NB4 (cell line): ENCODE measurements around the gene KRT74.

Experiments
- DNase-seq: peaks from one replicate; pipeline ENCODE4 v3.0.0; 2010; ENCODE audit warnings: low read depth
- H3K4me3 ChIP-seq: one replicate; pipeline ENCODE4 v1.5.1; 2011; ENCODE audit warnings: mild to moderate bottlenecking, low read depth, low read length, moderate library complexity
- CTCF ChIP-seq: IDR thresholded peaks from one replicate; pipeline ENCODE4 v1.5.1; 2012; ENCODE audit warnings: low read depth, low read length
- MAX ChIP-seq: IDR thresholded peaks from 2 replicates; pipeline ENCODE4 v1.6.1; 2011; ENCODE audit warnings: low read depth, low read length
- MYC ChIP-seq: IDR thresholded peaks from 2 replicates; pipeline ENCODE4 v1.6.1; 2011; ENCODE audit warnings: low read depth, low read length
- POLR2A ChIP-seq: IDR thresholded peaks from 2 replicates; pipeline ENCODE4 v1.6.1; 2011; ENCODE audit warnings: mild to moderate bottlenecking; ENCODE audit not compliant: insufficient read length; ENCODE audit errors: extremely low read depth

KRT74 gene

GRCh38 chr12:52543985-52544883 is 29.4 kb downstream of the KRT74 start:
- TF ChIP-seq MYC, result no peak
- no peak for TF ChIP-seq CTCF
- TF ChIP-seq MAX, result no peak
- no peak for TF ChIP-seq POLR2A
- H3K4me3 ChIP-seq, result no peak overlapping the region
- DNase-seq, result no peak

GRCh38 chr12:52542785-52543318 is 30.8 kb downstream of the KRT74 start:
- TF ChIP-seq MYC (no peak), CTCF (no peak), POLR2A (no peak), MAX (no peak)
- no peak overlapping the region for H3K4me3 ChIP-seq
- no peak for DNase-seq

GRCh38 chr12:52542157-52542556 is 31.5 kb downstream of the KRT74 start:
- H3K4me3 ChIP-seq, result no peak overlapping the region
- TF ChIP-seq POLR2A, result no peak
- TF ChIP-seq MYC, result no peak
- TF ChIP-seq MAX, result no peak
- TF ChIP-seq CTCF, result no peak
- no peak for DNase-seq

- no peak for TF ChIP-seq CTCF
- no peak for TF ChIP-seq POLR2A
- no peak for TF ChIP-seq MYC
- no peak for TF ChIP-seq MAX
- H3K4me3 ChIP-seq, result no peak overlapping the region
- DNase-seq, result no peak
These were observed 31.9 kb downstream of the KRT74 start for GRCh38 chr12:52541709-52542108.

GRCh38 chr12:52540531-52540930 is 33.1 kb downstream of the KRT74 start:
- DNase-seq, result no peak
- TF ChIP-seq MYC, result no peak
- no peak for TF ChIP-seq MAX
- no peak for TF ChIP-seq POLR2A
- TF ChIP-seq CTCF, result no peak
- H3K4me3 ChIP-seq, result no peak overlapping the region
